GM18867 (cell line): ENCODE data around the gene RBPJL.

Experiments
- ATAC-seq: cut with Tn5 transposase; IDR thresholded peaks from one replicate; pipeline ENCODE4 v1.9.1; 2021; ENCODE audit warnings: mild to moderate bottlenecking, moderate library complexity; ENCODE audit not compliant: unreplicated experiment

Gene RBPJL

DNA sequence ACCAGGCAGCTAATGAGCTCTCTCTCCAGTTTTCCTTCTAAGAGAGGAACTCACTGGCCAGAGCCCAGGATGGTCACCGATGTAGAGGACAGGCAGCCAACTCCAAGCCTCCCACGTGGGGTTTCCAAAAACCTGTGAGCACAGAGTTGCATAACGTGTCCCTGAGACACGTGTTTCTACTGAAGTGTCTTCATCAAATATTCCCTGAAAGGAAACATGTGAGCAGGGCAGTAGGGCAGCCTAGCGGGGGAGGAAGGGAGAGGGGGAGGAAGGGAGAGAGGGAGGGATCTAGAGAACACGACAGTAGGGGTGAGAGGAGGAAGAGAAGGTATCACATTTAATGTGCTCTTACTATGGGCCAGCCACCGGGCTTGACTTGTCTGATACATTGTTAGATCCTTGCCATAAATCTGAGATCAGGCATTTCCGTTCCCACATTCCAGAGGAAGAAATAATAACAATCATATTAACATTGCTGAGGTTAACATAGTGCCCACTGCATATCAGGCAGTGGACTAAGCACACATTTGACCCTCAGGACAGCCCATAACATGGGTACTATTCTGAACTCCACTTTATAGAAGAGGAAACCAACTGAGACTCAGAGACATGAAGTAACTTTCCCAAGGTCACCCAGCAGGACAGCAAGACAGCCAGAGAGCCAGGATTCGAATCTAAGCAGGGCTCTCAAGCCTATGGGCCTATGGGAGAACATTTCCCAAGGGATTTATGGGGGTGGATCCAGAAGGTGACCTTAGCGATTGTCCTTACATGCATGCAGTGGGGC is 51.8 kb downstream of the RBPJL start:
- ATAC-seq, result no peak

GRCh38 chr20:45359069-45359405 is 52.4 kb downstream of the RBPJL start:
- no peak for ATAC-seq

DNA sequence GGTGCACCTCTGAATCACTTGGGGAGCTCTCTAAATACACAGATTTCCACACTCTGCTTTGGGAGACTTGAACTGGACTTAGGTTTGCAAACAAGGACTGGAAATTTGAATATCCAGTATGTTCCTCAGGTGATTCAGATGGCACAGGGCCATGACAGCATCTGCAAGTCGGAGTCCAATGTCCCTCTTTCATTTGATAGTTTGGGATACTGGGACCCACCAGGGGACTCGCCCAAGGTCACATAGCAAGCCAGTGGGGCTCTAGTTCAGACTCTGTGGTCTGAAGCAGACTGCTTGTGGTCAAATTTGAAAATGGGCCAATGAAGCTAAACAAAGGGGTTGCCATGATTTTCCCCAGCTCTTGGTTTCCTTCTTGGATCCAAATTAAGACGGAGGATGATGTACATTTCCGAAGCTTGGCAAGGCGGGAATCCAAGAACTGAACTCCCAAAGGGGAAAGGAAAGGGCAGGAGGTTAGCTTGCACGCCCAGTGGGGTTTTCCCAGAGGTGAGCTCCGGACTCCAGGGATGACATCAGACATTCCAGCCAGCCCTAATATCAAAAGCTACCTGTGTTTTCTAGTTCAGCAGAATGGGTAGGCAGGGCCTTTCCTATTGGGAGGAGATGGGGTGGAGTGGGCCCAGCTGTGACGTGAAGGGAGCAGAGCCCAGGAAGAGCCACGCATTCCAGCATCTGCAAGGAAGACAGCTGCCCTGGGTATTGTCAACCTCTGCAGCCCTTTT is 52.9 kb downstream of the RBPJL start:
- no peak for ATAC-seq

DNA sequence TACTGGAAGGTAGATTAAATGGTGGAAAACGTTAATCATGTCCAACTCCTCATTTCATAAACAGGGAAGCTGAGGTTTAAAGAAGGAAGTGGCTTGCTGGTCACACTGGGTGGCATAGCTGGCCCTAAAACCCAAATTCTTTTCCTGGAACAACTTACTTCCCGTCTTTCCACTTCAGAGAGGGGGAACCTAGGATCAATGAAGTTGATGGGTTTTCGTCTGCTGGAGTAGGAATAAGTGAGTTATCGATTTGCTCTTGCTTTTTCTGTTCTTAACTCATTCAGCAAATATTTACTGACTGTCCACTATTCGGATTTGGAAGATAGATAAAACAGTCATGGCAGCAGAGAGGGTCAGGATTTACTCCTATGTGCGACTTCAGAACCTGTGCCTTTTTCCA is 55.2 kb downstream of the RBPJL start:
- no peak for ATAC-seq

GRCh38 chr20:45362804-45363610 is 56.4 kb downstream of the RBPJL start, which contains the start of gene SYS1:
Gene SYS1, plus strand, starts transcription at chr20:45363156. Its CDS starts 376 bp downstream, at chr20:45363532.
- peak; percentile 76 for ATAC-seq

DNA sequence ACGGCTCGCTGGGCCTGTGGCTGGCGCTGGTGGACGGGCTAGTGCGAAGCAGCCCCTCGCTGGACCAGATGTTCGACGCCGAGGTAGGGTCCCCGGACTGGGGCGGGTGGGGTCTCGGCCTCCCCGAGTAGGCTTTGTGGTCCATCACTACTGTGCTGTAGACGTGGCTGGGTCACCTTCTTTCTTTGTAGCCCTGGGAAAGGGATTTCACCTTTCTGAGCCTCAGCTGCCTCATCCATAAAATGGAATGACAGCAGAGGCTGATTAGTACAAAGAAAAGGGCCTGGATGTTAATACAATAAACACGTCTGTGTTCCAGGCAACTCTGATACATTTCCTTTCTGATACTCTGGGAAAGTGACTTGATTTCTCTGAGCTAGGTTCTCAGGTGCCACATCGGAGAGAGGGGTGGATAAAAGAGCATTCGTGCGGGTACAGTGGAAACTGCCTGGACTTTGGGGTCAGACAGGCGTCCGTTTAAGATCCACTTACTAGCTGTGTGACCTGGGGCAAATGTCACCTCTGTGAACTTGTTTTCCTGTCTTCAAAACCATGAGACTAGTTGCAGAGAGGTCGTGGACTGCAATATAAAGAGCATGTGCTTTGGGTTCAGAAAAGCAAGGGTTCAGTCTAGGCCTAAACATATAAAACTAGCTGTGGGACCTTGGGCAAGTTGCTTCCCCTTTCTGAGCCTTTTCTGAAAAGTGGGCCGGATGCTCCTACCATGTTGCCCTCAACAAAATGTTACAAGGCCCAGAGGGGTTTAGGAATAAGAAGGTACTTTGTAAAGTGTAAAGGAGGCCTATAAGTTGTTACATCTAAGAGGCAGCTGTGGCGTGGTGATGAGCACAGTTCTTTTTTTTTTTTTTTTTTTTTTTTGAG is 57.2 kb downstream of the RBPJL start:
- ATAC-seq, result peak; percentile 6

DNA sequence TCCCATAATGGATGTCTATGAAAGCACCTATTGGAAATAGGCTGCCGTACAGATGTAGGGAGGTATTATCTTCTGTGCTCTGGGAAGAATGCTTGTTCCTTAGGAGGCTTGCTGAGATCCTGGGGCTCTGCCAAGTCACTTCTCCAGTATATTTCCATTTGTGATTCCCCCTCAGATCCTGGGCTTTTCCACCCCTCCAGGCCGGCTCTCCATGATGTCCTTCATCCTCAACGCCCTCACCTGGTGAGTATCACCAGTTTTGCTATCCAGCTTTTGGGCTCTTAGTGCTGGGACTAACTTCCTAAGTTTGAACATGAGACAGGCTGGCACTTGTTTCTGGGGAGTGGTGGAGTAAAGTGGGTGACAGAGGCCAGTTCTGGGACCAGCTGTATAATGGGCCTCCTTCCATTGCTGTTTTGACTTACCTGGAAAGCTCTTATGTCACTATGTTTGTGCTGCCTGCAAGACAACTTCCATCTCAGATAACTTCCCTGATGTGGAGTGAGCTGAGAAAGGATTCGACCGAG is 58.9 kb downstream of the RBPJL start:
- ATAC-seq, result no peak

DNA sequence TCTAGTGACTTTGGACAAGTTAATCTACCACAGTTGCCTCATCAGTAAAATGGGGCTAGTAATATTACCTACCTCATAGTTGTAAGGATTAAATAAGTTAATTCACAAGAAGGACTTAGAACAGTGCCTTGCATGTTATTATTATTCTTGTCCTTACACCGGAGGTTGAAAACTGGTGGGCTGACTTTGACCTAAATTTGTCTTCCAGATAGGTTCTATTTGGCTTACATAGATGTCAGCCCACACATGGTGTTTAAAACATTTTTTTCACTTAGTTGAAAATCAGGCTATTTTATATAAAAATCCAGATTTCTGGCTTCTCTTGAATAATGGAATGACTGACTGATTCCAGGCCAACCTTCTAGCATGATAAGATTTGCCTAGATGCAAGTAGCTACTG is 59.6 kb downstream of the RBPJL start:
- ATAC-seq, result no peak

- ATAC-seq, result no peak
These were observed 60.0 kb downstream of the RBPJL start for GRCh38 chr20:45366631-45367030.

- no peak for ATAC-seq
These were observed 60.5 kb downstream of the RBPJL start for GRCh38 chr20:45367126-45367525.
